ENCODE data around the gene OSBPL3.
"Not testable (repeated sequence)": the region's sequence is repeated elsewhere in the genome, so short reads cannot be mapped to it uniquely, and the experiment has no call there.

Gene OSBPL3

GRCh38 chr7:24916463-24917040 lies 63.4 kb downstream of the OSBPL3 start:
- no peak for DNase-seq

GRCh38 chr7:24914465-24914859 lies 65.5 kb downstream of the OSBPL3 start:
- no peak for DNase-seq

- DNase-seq, result no peak
Measured at GRCh38 chr7:24913801-24914464, 66.0 kb downstream of the OSBPL3 start.

- no peak for DNase-seq
Measured at GRCh38 chr7:24912874-24913514, 67.0 kb downstream of the OSBPL3 start.

GRCh38 chr7:24912424-24912823 lies 67.6 kb downstream of the OSBPL3 start:
- no peak for DNase-seq

- no peak for DNase-seq
Measured at GRCh38 chr7:24911213-24911603, 68.8 kb downstream of the OSBPL3 start.

GRCh38 chr7:24910551-24911212 lies 69.3 kb downstream of the OSBPL3 start:
- DNase-seq, result no peak

GRCh38 chr7:24908727-24909126 lies 71.3 kb downstream of the OSBPL3 start:
- no peak for DNase-seq

GRCh38 chr7:24908166-24908565 lies 71.8 kb downstream of the OSBPL3 start:
- DNase-seq, result no peak

- no peak for DNase-seq
Measured at GRCh38 chr7:24907311-24907886, 72.6 kb downstream of the OSBPL3 start.

- DNase-seq, result no peak
Measured at GRCh38 chr7:24905996-24906770, 73.8 kb downstream of the OSBPL3 start.

GRCh38 chr7:24903992-24904391 lies 76.0 kb downstream of the OSBPL3 start:
- not testable (repeated sequence) for DNase-seq

GRCh38 chr7:24903559-24903958 lies 76.4 kb downstream of the OSBPL3 start:
- DNase-seq, result no peak

GRCh38 chr7:24902931-24903330 lies 77.0 kb downstream of the OSBPL3 start:
- DNase-seq, result no peak

- DNase-seq, result no peak
Measured at GRCh38 chr7:24902276-24902675, 77.7 kb downstream of the OSBPL3 start.

- DNase-seq, result no peak
Measured at GRCh38 chr7:24899905-24900304, 80.1 kb downstream of the OSBPL3 start.

- DNase-seq, result no peak
Measured at GRCh38 chr7:24899161-24899560, 80.8 kb downstream of the OSBPL3 start.

GRCh38 chr7:24898691-24899090 lies 81.3 kb downstream of the OSBPL3 start:
- DNase-seq, result no peak

- DNase-seq, result no peak
Measured at GRCh38 chr7:24896031-24896501, 83.9 kb downstream of the OSBPL3 start.

GRCh38 chr7:24894429-24895221 lies 85.4 kb downstream of the OSBPL3 start:
- no peak for DNase-seq

- no peak for DNase-seq
Measured at GRCh38 chr7:24891311-24891735, 88.7 kb downstream of the OSBPL3 start.

- DNase-seq, result no peak
Measured at GRCh38 chr7:24889611-24890010, 90.4 kb downstream of the OSBPL3 start.
